Ishikawa (cell line): ENCODE results near the gene ACOXL.

Experiments
- CREB1 ChIP-seq: IDR thresholded peaks from 2 replicates; pipeline ENCODE4 v1.6.1; 2012; ENCODE audit warnings: low read depth
- EP300 ChIP-seq: IDR thresholded peaks from 2 replicates; pipeline ENCODE4 v1.6.1; 2012; ENCODE audit warnings: borderline replicate concordance
- FOXM1 ChIP-seq: IDR thresholded peaks from 2 replicates; pipeline ENCODE4 v1.6.1; 2012; ENCODE audit warnings: low read depth, borderline replicate concordance
- MAX ChIP-seq: IDR thresholded peaks from 2 replicates; pipeline ENCODE4 v1.6.1; 2012
- REST ChIP-seq: IDR thresholded peaks from 2 replicates; pipeline ENCODE4 v1.6.1; 2012; ENCODE audit warnings: low read depth, mild to moderate bottlenecking
- TAF1 ChIP-seq: IDR thresholded peaks from 2 replicates; pipeline ENCODE4 v1.6.1; 2012; ENCODE audit warnings: low read depth, mild to moderate bottlenecking
- TEAD4 ChIP-seq: IDR thresholded peaks from 2 replicates; pipeline ENCODE4 v1.6.1; 2012
- USF1 ChIP-seq: IDR thresholded peaks from 2 replicates; pipeline ENCODE4 v1.6.1; 2012
- YY1 ChIP-seq: IDR thresholded peaks from 2 replicates; pipeline ENCODE4 v1.6.1; 2012; ENCODE audit warnings: low read depth

GRCh38 chr2:111045771-111046444 lies 313.5 kb downstream of the ACOXL start:
- TF ChIP-seq REST = no peak
- TF ChIP-seq EP300 = no peak
- TF ChIP-seq TAF1 = no peak
- TF ChIP-seq FOXM1 = no peak
- TF ChIP-seq USF1 = no peak
- TF ChIP-seq TEAD4 = no peak
- no peak for TF ChIP-seq YY1
- TF ChIP-seq CREB1 = no peak
- TF ChIP-seq MAX = no peak
